ENCODE results near the gene CCDC186. TPM values are rescaled to one million over a fixed set of nuclear protein-coding genes. Genes with fewer than 3 reads are reported as not detected.

Gene CCDC186
- polyA plus RNA-seq, 1 donor from 2014 or later, result 24.2 TPM

DNA sequence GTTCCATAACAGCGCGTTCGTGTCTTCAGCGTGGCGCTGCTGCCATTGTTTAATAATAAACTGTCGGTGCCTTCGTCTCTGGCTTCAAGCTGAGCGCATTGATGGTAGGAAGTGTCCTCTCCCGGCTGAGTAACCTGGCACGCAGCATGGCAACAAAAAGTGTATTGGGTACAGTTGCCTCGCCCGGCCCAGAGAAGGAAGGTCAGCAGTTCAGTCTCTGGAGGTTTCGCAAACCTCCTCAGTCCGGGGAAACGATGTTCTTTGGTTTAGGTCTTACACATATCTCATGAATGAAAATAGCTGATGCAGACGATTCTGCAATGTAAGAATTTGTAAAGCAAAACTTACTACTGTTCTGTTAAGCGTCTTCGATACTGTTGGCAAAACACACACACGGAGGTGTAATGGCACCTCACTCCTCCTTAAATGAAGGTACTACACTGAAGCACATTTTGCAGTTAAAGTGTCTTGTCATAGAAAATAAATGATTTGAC, 739 bp upstream of the CCDC186 start:
- Histone ChIP-seq H3K27ac (ENCODE audit: low read length) (peak overlapping the region; percentile 75), H3K9ac (ENCODE audit: low read length) (peak overlapping the region; percentile 92), H3K9me3 (ENCODE audit: low read length) (no peaks in the 10 kb centered on the region), H4K20me1 (ENCODE audit: insufficient read depth) (no peaks in the 10 kb centered on the region), H3K4me2 (ENCODE audit: low read length) (peak overlapping the region; percentile 67), H3F3A (ENCODE audit: insufficient read depth, low read length, poor library complexity, severe bottlenecking) (no peaks in the 10 kb centered on the region), H3K4me3 (ENCODE audit: low read length) (peak overlapping the region; percentile 90), H2AFZ (ENCODE audit: low read depth, low read length) (peak overlapping the region; percentile 99), H3K27me3 (ENCODE audit: insufficient read depth, low read depth, low read length) (peaks cover 7% of the 10 kb centered on the region), H3K79me2 (replicated peaks; ENCODE audit: insufficient read depth, low read length) (peaks cover 28% of the 10 kb centered on the region), H3K9me2 (ENCODE audit: insufficient read depth, low read length) (no peaks in the 10 kb centered on the region), H3K36me3 (ENCODE audit: insufficient read depth, low read length) (no peaks in the 10 kb centered on the region)
- TF ChIP-seq, protein P1, sequence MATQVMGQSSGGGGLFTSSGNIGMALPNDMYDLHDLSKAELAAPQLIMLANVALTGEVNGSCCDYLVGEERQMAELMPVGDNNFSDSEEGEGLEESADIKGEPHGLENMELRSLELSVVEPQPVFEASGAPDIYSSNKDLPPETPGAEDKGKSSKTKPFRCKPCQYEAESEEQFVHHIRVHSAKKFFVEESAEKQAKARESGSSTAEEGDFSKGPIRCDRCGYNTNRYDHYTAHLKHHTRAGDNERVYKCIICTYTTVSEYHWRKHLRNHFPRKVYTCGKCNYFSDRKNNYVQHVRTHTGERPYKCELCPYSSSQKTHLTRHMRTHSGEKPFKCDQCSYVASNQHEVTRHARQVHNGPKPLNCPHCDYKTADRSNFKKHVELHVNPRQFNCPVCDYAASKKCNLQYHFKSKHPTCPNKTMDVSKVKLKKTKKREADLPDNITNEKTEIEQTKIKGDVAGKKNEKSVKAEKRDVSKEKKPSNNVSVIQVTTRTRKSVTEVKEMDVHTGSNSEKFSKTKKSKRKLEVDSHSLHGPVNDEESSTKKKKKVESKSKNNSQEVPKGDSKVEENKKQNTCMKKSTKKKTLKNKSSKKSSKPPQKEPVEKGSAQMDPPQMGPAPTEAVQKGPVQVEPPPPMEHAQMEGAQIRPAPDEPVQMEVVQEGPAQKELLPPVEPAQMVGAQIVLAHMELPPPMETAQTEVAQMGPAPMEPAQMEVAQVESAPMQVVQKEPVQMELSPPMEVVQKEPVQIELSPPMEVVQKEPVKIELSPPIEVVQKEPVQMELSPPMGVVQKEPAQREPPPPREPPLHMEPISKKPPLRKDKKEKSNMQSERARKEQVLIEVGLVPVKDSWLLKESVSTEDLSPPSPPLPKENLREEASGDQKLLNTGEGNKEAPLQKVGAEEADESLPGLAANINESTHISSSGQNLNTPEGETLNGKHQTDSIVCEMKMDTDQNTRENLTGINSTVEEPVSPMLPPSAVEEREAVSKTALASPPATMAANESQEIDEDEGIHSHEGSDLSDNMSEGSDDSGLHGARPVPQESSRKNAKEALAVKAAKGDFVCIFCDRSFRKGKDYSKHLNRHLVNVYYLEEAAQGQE (IDR thresholded peaks at IDR 0.05; ENCODE audit: borderline replicate concordance), result peak; percentile 65
- TF ChIP-seq POLR2AphosphoS5 (IDR thresholded peaks at IDR 0.05) (no peak), MXI1 (conservative IDR thresholded peaks at IDR 0.05; ENCODE audit: poor library complexity, severe bottlenecking) (no peak), SMC3 (conservative IDR thresholded peaks at IDR 0.05; ENCODE audit: poor library complexity) (peak; percentile 23), RAD21 (conservative IDR thresholded peaks at IDR 0.05) (no peak), EP300 (conservative IDR thresholded peaks at IDR 0.05; ENCODE audit: poor library complexity, severe bottlenecking) (no peak), EZH2 (IDR thresholded peaks at IDR 0.05; ENCODE audit: borderline replicate concordance, insufficient read depth, low read length, poor library complexity, severe bottlenecking) (no peak)
- TF ChIP-seq, protein P2, sequence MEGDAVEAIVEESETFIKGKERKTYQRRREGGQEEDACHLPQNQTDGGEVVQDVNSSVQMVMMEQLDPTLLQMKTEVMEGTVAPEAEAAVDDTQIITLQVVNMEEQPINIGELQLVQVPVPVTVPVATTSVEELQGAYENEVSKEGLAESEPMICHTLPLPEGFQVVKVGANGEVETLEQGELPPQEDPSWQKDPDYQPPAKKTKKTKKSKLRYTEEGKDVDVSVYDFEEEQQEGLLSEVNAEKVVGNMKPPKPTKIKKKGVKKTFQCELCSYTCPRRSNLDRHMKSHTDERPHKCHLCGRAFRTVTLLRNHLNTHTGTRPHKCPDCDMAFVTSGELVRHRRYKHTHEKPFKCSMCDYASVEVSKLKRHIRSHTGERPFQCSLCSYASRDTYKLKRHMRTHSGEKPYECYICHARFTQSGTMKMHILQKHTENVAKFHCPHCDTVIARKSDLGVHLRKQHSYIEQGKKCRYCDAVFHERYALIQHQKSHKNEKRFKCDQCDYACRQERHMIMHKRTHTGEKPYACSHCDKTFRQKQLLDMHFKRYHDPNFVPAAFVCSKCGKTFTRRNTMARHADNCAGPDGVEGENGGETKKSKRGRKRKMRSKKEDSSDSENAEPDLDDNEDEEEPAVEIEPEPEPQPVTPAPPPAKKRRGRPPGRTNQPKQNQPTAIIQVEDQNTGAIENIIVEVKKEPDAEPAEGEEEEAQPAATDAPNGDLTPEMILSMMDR (IDR thresholded peaks at IDR 0.05; ENCODE audit: poor library complexity, severe bottlenecking), result peak; percentile 24

DNA sequence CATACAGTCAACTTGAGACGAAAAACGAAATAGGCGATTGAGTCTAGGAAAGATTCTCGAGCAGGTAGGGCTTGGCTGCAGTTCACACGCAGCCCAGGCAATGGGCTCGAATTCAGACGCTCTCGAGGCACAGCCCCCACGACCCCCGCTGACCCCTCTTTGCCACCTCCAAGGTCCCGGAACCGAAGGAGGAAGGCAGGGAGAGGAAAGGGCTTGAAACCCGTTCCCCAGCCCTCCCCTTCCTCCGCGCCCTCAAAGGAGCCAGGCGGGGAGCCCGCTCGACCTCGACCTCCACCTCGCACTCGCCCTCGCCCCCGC, 441 bp downstream of the CCDC186 start:
- Histone ChIP-seq H3K79me2 (replicated peaks; ENCODE audit: insufficient read depth, low read length) (peaks cover 32% of the 10 kb centered on the region), H3K27ac (ENCODE audit: low read length) (peak overlapping the region; percentile 85), H3K4me3 (ENCODE audit: low read length) (peak overlapping the region; percentile 90), H3K36me3 (ENCODE audit: insufficient read depth, low read length) (no peaks in the 10 kb centered on the region), H3K9me3 (ENCODE audit: low read length) (no peaks in the 10 kb centered on the region), H3K4me2 (ENCODE audit: low read length) (peak overlapping the region; percentile 87), H3F3A (ENCODE audit: insufficient read depth, low read length, poor library complexity, severe bottlenecking) (no peaks in the 10 kb centered on the region), H3K27me3 (ENCODE audit: insufficient read depth, low read depth, low read length) (peaks cover 7% of the 10 kb centered on the region), H4K20me1 (ENCODE audit: insufficient read depth) (no peaks in the 10 kb centered on the region), H2AFZ (ENCODE audit: low read depth, low read length) (peak overlapping the region; percentile 99), H3K9ac (ENCODE audit: low read length) (peak overlapping the region; percentile 92), H3K9me2 (ENCODE audit: insufficient read depth, low read length) (no peaks in the 10 kb centered on the region)
- no peak for TF ChIP-seq SMC3 (conservative IDR thresholded peaks at IDR 0.05; ENCODE audit: poor library complexity)
